Neural cell (in vitro differentiated cells): ENCODE measurements around the gene LAMB4. TPM values are rescaled to one million over a fixed set of nuclear protein-coding genes. Genes with fewer than 3 reads are reported as not detected.

Source experiments
- H2AFZ ChIP-seq: fragments of 200-600, 300-800 bp; sonication (generic), shearing (Covaris generic); 2 replicates; pipeline ENCODE4 v1.6.0; 2014; ENCODE audit warnings: low read depth, mild to moderate bottlenecking, antibody characterized with exemption, low read length, moderate library complexity
- H3F3A ChIP-seq: fragments of 200-600 bp; shearing (Covaris generic); 2 replicates; pipeline ENCODE4 v1.6.1; 2016; ENCODE audit warnings: mild to moderate bottlenecking, moderate library complexity, mixed read lengths, antibody characterized with exemption, low read length; ENCODE audit not compliant: insufficient read depth, poor library complexity, severe bottlenecking
- H3K27ac ChIP-seq: fragments of 200-600, 300-800 bp; sonication (generic), shearing (Covaris generic); 2 replicates; pipeline ENCODE4 v1.5.1; 2014; ENCODE audit warnings: mild to moderate bottlenecking, low read length, moderate library complexity
- H3K27me3 ChIP-seq: fragments of 300-800, 200-600 bp; sonication (generic), shearing (Covaris generic); 2 replicates; pipeline ENCODE4 v1.6.0; 2014; ENCODE audit warnings: mild to moderate bottlenecking, low read depth, low read length, moderate library complexity; ENCODE audit not compliant: insufficient read depth
- H3K36me3 ChIP-seq: fragments of 300-800, 200-600 bp; sonication (generic), shearing (Covaris generic); 2 replicates; pipeline ENCODE4 v1.5.1; 2014; ENCODE audit warnings: mild to moderate bottlenecking, antibody characterized with exemption, low read length, moderate library complexity; ENCODE audit not compliant: insufficient read depth
- H3K4me2 ChIP-seq: fragments of 300-800, 200-600 bp; sonication (generic), shearing (Covaris generic); 2 replicates; pipeline ENCODE4 v1.6.0; 2014; ENCODE audit warnings: mild to moderate bottlenecking, low read length
- H3K4me3 ChIP-seq: fragments of 300-800, 200-600 bp; sonication (generic), shearing (Covaris generic); 2 replicates; pipeline ENCODE4 v1.5.1; 2014; ENCODE audit warnings: mild to moderate bottlenecking, low read length, moderate library complexity
- H3K79me2 ChIP-seq: fragments of 200-600 bp; shearing (Covaris generic); replicated peaks from 2 replicates; pipeline ENCODE4 v1.6.0; 2014; ENCODE audit warnings: mild to moderate bottlenecking, low read length, moderate library complexity; ENCODE audit not compliant: insufficient read depth
- H3K9ac ChIP-seq: fragments of 300-800, 200-600 bp; sonication (generic), shearing (Covaris generic); 2 replicates; pipeline ENCODE4 v1.6.1; 2016; ENCODE audit warnings: mild to moderate bottlenecking, low read length, mixed read lengths
- H3K9me2 ChIP-seq: fragments of 200-600 bp; shearing (Covaris generic); 2 replicates; pipeline ENCODE4 v1.6.1; 2016; ENCODE audit warnings: mild to moderate bottlenecking, low read length, mixed read lengths; ENCODE audit not compliant: insufficient read depth
- H3K9me3 ChIP-seq: fragments of 200-600, 300-800 bp; sonication (generic), shearing (Covaris generic); 2 replicates; pipeline ENCODE4 v1.6.1; 2016; ENCODE audit warnings: mild to moderate bottlenecking, mixed run types, low read length, moderate library complexity, mixed read lengths
- H4K20me1 ChIP-seq: fragments of 200-600 bp; shearing (Covaris generic); 2 replicates; pipeline ENCODE4 v1.6.1; 2016; ENCODE audit warnings: mild to moderate bottlenecking, mixed run types; ENCODE audit not compliant: insufficient read depth
- CTCF ChIP-seq: fragments of 450-650 bp; IDR thresholded peaks from 2 replicates; pipeline ENCODE4 v1.5.1; 2014; ENCODE audit warnings: antibody characterized with exemption, mild to moderate bottlenecking, moderate library complexity; ENCODE audit not compliant: poor library complexity, severe bottlenecking
- EP300 ChIP-seq: fragments of 450-650 bp; conservative IDR thresholded peaks from 2 replicates; pipeline ENCODE4 v1.6.1; 2014; ENCODE audit warnings: antibody characterized with exemption, mild to moderate bottlenecking, moderate library complexity; ENCODE audit not compliant: poor library complexity, severe bottlenecking
- EZH2 ChIP-seq: fragments of 200-600, 300-800 bp; shearing (Covaris generic), sonication (generic); IDR thresholded peaks from 2 replicates; pipeline ENCODE4 v1.6.1; 2014; ENCODE audit warnings: antibody characterized with exemption, low read length, borderline replicate concordance, mild to moderate bottlenecking; ENCODE audit not compliant: insufficient read depth, poor library complexity, severe bottlenecking
- MXI1 ChIP-seq: fragments of 450-650 bp; conservative IDR thresholded peaks from 2 replicates; pipeline ENCODE4 v1.6.1; 2014; ENCODE audit warnings: antibody characterized with exemption, mild to moderate bottlenecking; ENCODE audit not compliant: poor library complexity, severe bottlenecking
- POLR2AphosphoS5 ChIP-seq: IDR thresholded peaks from 2 replicates; pipeline ENCODE4 v1.6.1; 2012
- RAD21 ChIP-seq: fragments of 450-650 bp; conservative IDR thresholded peaks from 2 replicates; pipeline ENCODE4 v1.6.1; 2014; ENCODE audit warnings: antibody characterized with exemption, mild to moderate bottlenecking, moderate library complexity
- SMC3 ChIP-seq: fragments of 450-650 bp; conservative IDR thresholded peaks from 2 replicates; pipeline ENCODE4 v1.6.1; 2014; ENCODE audit warnings: antibody characterized with exemption, mild to moderate bottlenecking, moderate library complexity; ENCODE audit not compliant: poor library complexity
- TAF1 ChIP-seq: IDR thresholded peaks from 2 replicates; pipeline ENCODE4 v1.6.1; 2012; ENCODE audit warnings: low read depth
- polyA plus RNA-seq: library from polyadenylated mRNA; depleted of rRNA; stranded (reverse); fragments of >200 nt; gene quantifications from 2 replicates; pipeline ENCODE4 v1.2.3, GENCODE V29; 2014
- TF ChIP-seq, protein P1 (sequence below): IDR thresholded peaks from 2 replicates; pipeline ENCODE4 v1.6.1; 2012; ENCODE audit warnings: borderline replicate concordance

LAMB4 gene
- polyA plus RNA-seq, 1 donor from 2014 or later: 0.16 TPM

DNA sequence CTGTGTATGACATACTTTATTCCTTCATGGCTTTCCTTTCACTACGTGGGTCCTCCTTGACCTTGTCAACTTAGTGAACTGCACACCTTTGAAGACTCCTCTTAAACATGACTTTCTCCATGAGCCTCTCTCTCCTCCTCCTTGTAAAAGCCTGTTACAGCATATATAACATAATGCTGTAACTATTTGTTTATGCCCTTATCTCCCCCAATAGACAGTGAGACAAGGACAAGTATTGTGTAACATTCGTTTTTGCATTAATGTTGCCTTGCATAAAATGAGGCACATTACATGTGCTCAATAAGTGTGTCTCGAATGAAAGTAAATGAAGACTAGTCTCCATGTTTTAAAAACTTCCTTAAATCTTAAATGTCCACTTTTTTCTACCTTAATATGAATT is 122.9 kb downstream of the LAMB4 start:
- peaks cover 53% of the 10 kb centered on the region for H3K27me3 ChIP-seq
- no peak overlapping the region for H3K4me3 ChIP-seq
- H3K4me2 ChIP-seq: no peak overlapping the region
- no peak overlapping the region for H2AFZ ChIP-seq
- no peak overlapping the region for H3K9ac ChIP-seq
- TF ChIP-seq SMC3: no peak
- no peak for TF ChIP-seq RAD21
- TF ChIP-seq POLR2AphosphoS5: no peak
- TF ChIP-seq, protein P1, sequence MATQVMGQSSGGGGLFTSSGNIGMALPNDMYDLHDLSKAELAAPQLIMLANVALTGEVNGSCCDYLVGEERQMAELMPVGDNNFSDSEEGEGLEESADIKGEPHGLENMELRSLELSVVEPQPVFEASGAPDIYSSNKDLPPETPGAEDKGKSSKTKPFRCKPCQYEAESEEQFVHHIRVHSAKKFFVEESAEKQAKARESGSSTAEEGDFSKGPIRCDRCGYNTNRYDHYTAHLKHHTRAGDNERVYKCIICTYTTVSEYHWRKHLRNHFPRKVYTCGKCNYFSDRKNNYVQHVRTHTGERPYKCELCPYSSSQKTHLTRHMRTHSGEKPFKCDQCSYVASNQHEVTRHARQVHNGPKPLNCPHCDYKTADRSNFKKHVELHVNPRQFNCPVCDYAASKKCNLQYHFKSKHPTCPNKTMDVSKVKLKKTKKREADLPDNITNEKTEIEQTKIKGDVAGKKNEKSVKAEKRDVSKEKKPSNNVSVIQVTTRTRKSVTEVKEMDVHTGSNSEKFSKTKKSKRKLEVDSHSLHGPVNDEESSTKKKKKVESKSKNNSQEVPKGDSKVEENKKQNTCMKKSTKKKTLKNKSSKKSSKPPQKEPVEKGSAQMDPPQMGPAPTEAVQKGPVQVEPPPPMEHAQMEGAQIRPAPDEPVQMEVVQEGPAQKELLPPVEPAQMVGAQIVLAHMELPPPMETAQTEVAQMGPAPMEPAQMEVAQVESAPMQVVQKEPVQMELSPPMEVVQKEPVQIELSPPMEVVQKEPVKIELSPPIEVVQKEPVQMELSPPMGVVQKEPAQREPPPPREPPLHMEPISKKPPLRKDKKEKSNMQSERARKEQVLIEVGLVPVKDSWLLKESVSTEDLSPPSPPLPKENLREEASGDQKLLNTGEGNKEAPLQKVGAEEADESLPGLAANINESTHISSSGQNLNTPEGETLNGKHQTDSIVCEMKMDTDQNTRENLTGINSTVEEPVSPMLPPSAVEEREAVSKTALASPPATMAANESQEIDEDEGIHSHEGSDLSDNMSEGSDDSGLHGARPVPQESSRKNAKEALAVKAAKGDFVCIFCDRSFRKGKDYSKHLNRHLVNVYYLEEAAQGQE: no peak
- no peak for TF ChIP-seq EP300
- TF ChIP-seq TAF1: no peak
- TF ChIP-seq MXI1: no peak
- no peak for TF ChIP-seq CTCF
- TF ChIP-seq EZH2: no peak
- no peaks in the 10 kb centered on the region for H3K9me3 ChIP-seq
- no peaks in the 10 kb centered on the region for H3F3A ChIP-seq
- no peaks in the 10 kb centered on the region for H4K20me1 ChIP-seq
- H3K79me2 ChIP-seq: no peaks in the 10 kb centered on the region
- no peaks in the 10 kb centered on the region for H3K36me3 ChIP-seq
- no peak overlapping the region for H3K27ac ChIP-seq
- no peaks in the 10 kb centered on the region for H3K9me2 ChIP-seq

DNA sequence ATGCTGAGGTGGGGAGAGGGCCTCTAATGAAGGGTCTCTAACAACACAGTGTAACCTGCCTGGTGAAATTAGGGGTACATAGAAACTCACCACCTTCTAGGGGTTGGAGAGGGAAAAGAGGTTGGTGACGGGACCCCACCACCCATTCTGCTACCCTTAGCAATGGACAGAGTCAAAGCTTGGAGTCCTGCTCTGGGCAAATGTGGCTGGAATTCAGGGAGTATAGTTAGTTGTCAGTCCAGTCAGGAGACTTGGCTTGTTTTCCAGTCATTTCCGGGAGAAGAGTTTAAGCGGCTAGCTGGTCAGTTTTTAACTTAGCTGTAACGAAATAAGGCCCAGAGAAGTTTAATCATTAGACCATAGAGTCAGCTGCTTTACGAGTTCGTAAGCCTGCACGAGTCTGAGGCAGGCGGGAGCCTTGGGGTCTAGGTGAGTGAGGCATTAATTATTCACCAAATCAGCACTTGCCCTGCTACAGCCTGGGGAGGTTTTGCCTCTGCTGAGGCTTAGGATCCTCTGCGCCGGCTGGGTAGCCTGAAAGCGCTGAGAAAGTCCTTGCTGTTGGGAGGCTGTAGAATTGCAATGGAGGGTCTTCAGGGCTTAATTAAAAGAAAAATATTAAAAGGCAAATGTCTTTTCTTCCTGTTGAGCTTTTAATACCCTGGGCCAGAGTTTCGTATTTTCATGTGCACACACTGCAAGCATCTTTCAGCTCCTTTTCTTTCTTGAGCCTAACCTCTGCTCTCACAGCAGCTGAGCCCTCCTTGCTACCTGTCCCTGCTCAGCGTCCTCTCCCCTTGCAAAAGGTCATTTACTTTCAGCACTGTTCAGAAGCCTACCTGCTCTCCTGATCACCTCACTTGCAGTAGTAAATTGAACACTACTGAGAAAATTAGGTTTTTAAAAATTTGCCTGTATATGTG is 125.7 kb downstream of the LAMB4 start:
- no peaks in the 10 kb centered on the region for H3K79me2 ChIP-seq
- no peak overlapping the region for H3K4me2 ChIP-seq
- no peaks in the 10 kb centered on the region for H3K36me3 ChIP-seq
- H3K27ac ChIP-seq: no peak overlapping the region
- H3F3A ChIP-seq: no peaks in the 10 kb centered on the region
- no peak overlapping the region for H3K4me3 ChIP-seq
- no peaks in the 10 kb centered on the region for H3K9me2 ChIP-seq
- no peaks in the 10 kb centered on the region for H4K20me1 ChIP-seq
- TF ChIP-seq TAF1 (no peak), EP300 (no peak), EZH2 (no peak), MXI1 (no peak), RAD21 (no peak), CTCF (no peak), POLR2AphosphoS5 (no peak), SMC3 (no peak)
- TF ChIP-seq, protein P1: no peak
- H3K9ac ChIP-seq: no peak overlapping the region
- no peaks in the 10 kb centered on the region for H3K9me3 ChIP-seq
- H2AFZ ChIP-seq: no peak overlapping the region
- peaks cover 72% of the 10 kb centered on the region for H3K27me3 ChIP-seq
